Body of pancreas (tissue), 4 donors: Measurements from ENCODE around the gene FAM89B. TPM values are rescaled to one million over a fixed set of nuclear protein-coding genes. Genes with fewer than 3 reads are reported as not detected.

Source experiments
- ATAC-seq: fragments of 150-250 bp; one replicate; pipeline ENCODE4 v1.9.1; 2016
- DNase-seq, 4 donors: peaks; one replicate each; pipeline ENCODE4 v3.0.0-alpha.2; 2019
- H3K27ac ChIP-seq, 4 donors: fragments of 200-600 bp; sonication (generic); 1 replicate in 3 of 4; 2 replicates in 1 of 4; pipeline versions ENCODE4 v1.5.1 to v1.6.1; 2016 to 2019; ENCODE audit warnings: mild to moderate bottlenecking in 1 of 4, mixed read lengths in 1 of 4, moderate library complexity in 1 of 4
- H3K27me3 ChIP-seq, 2 donors: fragments of 200-600 bp; sonication (generic); one replicate each; pipeline ENCODE4 v1.6.0; 2016; ENCODE audit warnings: mild to moderate bottlenecking in 1 of 2
- H3K36me3 ChIP-seq, 2 donors: fragments of 200-600 bp; sonication (generic); replicated peaks in 1 of 2; 2 replicates each; pipeline ENCODE4 v1.5.1; 2016; ENCODE audit warnings: low read depth in 2 of 2; ENCODE audit not compliant: insufficient read depth in 1 of 2
- H3K4me1 ChIP-seq: fragments of 200-600 bp; sonication (generic); one replicate; pipeline ENCODE4 v1.6.0; 2016
- H3K4me3 ChIP-seq, 2 donors: fragments of 200-600 bp; sonication (generic); 1 replicate in 1 of 2; 2 replicates in 1 of 2; pipeline ENCODE4 v1.5.1; 2016 to 2019
- H3K9me3 ChIP-seq, 3 donors: fragments of 200-600 bp; sonication (generic); 1 replicate in 2 of 3; 2 replicates in 1 of 3; pipeline ENCODE4 v1.5.1; 2016
- CTCF ChIP-seq, 7 experiments: fragments of 450-650 bp in 4 of 7; fragments of 200-600 bp in 3 of 7; sonication (generic) in 3 of 7; IDR thresholded peaks; one replicate each; pipeline ENCODE4 v1.5.1; 2016 to 2019; ENCODE audit warnings: antibody characterized with exemption in 7 of 7
- POLR2A ChIP-seq, 3 donors: fragments of 450-650 bp; IDR thresholded peaks; one replicate each; pipeline ENCODE4 v1.6.1; 2016; ENCODE audit warnings: antibody characterized with exemption in 3 of 3, mild to moderate bottlenecking in 2 of 3
- WGBS, 2 donors: methylation state at CpG; one replicate each; pipeline ENCODE4 v1.1.5; 2017; 5-methylcytosine and 5-hydroxymethylcytosine counted together
- intact Hi-C: fragments of 100-400 bp; cut with DNase I; formaldehyde crosslinking; loops from one replicate; pipeline ENCODE4 v1.15.1; 2023
- total RNA-seq, 2 donors: library from RNA; depleted of rRNA; stranded (reverse); fragments of >200 nt; gene quantifications; one replicate each; pipeline ENCODE4 v1.1.0, GENCODE V29; 2016

Gene FAM89B
- total RNA-seq, 2 donors from 2014 or later: 44.8 to 116 TPM

GRCh38 chr11:65589444-65590239 is 17.3 kb downstream of the FAM89B start:
- H3K4me1 ChIP-seq: peaks cover 17% of the 10 kb centered on the region
- H3K4me3 ChIP-seq: no peak overlapping the region
- no peaks in the 10 kb centered on the region for H3K9me3 ChIP-seq
- intact Hi-C loops: no loop called here
- 75 to 78% methylated on average over 8 to 9 of the region's 9 CpGs for WGBS, 2 donors
- no peaks in the 10 kb centered on the region for H3K27me3 ChIP-seq
- DNase-seq (peak in 1 of 4 donors; percentile 9), ATAC-seq (no peak)
- H3K36me3 ChIP-seq: no peaks in the 10 kb centered on the region
- H3K27ac ChIP-seq: no peak overlapping the region
- TF ChIP-seq POLR2A (IDR thresholded peaks at IDR 0.05) (no peak), CTCF (IDR thresholded peaks at IDR 0.05) (no peak)

- Histone ChIP-seq H3K4me3 (no peak overlapping the region), H3K27me3 (no peaks in the 10 kb centered on the region), H3K36me3 (no peaks in the 10 kb centered on the region), H3K9me3 (no peaks in the 10 kb centered on the region), H3K4me1 (peaks cover 17% of the 10 kb centered on the region), H3K27ac (no peak overlapping the region)
- TF ChIP-seq POLR2A (IDR thresholded peaks at IDR 0.05): no peak
- no peak for TF ChIP-seq CTCF (IDR thresholded peaks at IDR 0.05)
- DNase-seq (peak in 2 of 4 donors; percentile 40 to 49), ATAC-seq (no peak)
- WGBS, 2 donors: 53% methylated on average over 6 to 8 of the region's 8 CpGs
- intact Hi-C loops: no loop called here
Measured at GRCh38 chr11:65590240-65590738, 18.0 kb downstream of the FAM89B start.

GRCh38 chr11:65591939-65592857 is 19.9 kb downstream of the FAM89B start:
- intact Hi-C loops: no loop called here
- WGBS, 2 donors: 27 to 40% methylated on average over 22 to 102 of the region's 106 CpGs
- Histone ChIP-seq H3K9me3 (no peaks in the 10 kb centered on the region), H3K27me3 (no peaks in the 10 kb centered on the region), H3K27ac (peak overlapping the region in 3 of 4 donors; percentile 20 to 62 (median 58)), H3K36me3 (no peaks in the 10 kb centered on the region), H3K4me1 (peaks cover 17% of the 10 kb centered on the region), H3K4me3 (no peak overlapping the region)
- DNase-seq: peak; percentile 41 to 71 (median 48)
- peak; percentile 12 to 34 (median 18) for TF ChIP-seq POLR2A (IDR thresholded peaks at IDR 0.05)
- TF ChIP-seq CTCF (IDR thresholded peaks at IDR 0.05): peak in 3 of 7 experiments; percentile 28 to 70 (median 47)
- peak; percentile 71 for ATAC-seq

GRCh38 chr11:65592858-65593517 is 20.6 kb downstream of the FAM89B start:
- Histone ChIP-seq H3K36me3 (peaks cover 0 to 2% of the 10 kb centered on the region in 2 donors), H3K4me1 (peaks cover 17% of the 10 kb centered on the region), H3K27me3 (no peaks in the 10 kb centered on the region), H3K4me3 (no peak overlapping the region), H3K9me3 (no peaks in the 10 kb centered on the region), H3K27ac (no peak overlapping the region)
- WGBS, 2 donors: 69 to 74% methylated on average over 18 to 21 of the region's 22 CpGs
- no peak for TF ChIP-seq POLR2A (IDR thresholded peaks at IDR 0.05)
- no peak for TF ChIP-seq CTCF (IDR thresholded peaks at IDR 0.05)
- DNase-seq: peak in 1 of 4 donors; percentile 9
- ATAC-seq: no peak
- intact Hi-C loops: no loop called here
